NB4 (cell line): ENCODE data around the gene REL.
"Not testable (repeated sequence)": the region's sequence is repeated elsewhere in the genome, so short reads cannot be mapped to it uniquely, and the experiment has no call there.

Source experiments
- DNase-seq: peaks from one replicate; pipeline ENCODE4 v3.0.0; 2010; ENCODE audit warnings: low read depth
- H3K4me3 ChIP-seq: one replicate; pipeline ENCODE4 v1.5.1; 2011; ENCODE audit warnings: mild to moderate bottlenecking, low read depth, low read length, moderate library complexity
- MAX ChIP-seq: IDR thresholded peaks from 2 replicates; pipeline ENCODE4 v1.6.1; 2011; ENCODE audit warnings: low read depth, low read length
- MYC ChIP-seq: IDR thresholded peaks from 2 replicates; pipeline ENCODE4 v1.6.1; 2011; ENCODE audit warnings: low read depth, low read length
- POLR2A ChIP-seq: IDR thresholded peaks from 2 replicates; pipeline ENCODE4 v1.6.1; 2011; ENCODE audit warnings: mild to moderate bottlenecking; ENCODE audit not compliant: insufficient read length; ENCODE audit errors: extremely low read depth
- TF ChIP-seq, protein P1 (sequence below): IDR thresholded peaks from one replicate; pipeline ENCODE4 v1.5.1; 2012; ENCODE audit warnings: low read depth, low read length

REL gene

DNA sequence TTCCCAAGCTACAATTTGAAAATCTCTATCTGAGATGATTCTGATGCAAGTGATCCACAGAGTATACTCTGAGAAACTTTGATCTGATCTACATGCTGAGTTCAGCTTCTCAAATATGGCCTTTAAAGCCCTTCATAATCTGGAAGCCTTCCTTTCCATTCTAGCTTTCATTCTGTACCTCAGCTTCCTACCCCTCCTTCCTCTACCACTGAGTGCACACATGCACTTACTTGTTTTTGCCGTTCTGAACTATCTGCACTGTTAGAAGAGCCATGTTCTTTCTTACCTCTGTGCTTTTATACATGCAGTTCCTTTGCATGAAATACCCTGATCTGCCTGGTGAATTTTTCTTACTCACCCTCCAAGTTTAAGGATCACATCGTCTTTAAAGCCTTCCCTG is 25.0 kb downstream of the REL start:
- DNase-seq: no peak
- H3K4me3 ChIP-seq: no peak overlapping the region
- TF ChIP-seq POLR2A: no peak
- TF ChIP-seq, protein P1, sequence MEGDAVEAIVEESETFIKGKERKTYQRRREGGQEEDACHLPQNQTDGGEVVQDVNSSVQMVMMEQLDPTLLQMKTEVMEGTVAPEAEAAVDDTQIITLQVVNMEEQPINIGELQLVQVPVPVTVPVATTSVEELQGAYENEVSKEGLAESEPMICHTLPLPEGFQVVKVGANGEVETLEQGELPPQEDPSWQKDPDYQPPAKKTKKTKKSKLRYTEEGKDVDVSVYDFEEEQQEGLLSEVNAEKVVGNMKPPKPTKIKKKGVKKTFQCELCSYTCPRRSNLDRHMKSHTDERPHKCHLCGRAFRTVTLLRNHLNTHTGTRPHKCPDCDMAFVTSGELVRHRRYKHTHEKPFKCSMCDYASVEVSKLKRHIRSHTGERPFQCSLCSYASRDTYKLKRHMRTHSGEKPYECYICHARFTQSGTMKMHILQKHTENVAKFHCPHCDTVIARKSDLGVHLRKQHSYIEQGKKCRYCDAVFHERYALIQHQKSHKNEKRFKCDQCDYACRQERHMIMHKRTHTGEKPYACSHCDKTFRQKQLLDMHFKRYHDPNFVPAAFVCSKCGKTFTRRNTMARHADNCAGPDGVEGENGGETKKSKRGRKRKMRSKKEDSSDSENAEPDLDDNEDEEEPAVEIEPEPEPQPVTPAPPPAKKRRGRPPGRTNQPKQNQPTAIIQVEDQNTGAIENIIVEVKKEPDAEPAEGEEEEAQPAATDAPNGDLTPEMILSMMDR: no peak
- no peak for TF ChIP-seq MYC
- TF ChIP-seq MAX: no peak

DNA sequence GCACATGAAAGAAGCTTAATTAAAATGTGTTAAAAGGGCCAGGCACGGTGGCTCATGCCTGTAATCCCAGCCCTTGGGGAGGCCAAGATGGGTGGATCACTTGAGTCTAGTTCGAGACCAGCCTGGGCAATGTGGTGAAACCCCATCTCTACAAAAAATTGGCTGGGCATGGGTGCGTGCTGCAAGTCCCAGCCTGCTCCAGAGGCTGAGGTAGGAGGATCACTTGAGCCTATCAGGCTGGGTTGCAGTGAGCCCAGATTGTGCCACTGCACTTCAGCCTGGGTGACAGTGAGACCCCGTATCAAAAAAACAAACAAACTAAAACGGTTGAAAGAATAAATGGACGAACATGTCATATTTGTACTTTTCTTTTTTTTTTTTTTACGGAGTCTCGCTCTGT is 26.0 kb downstream of the REL start:
- no peak for DNase-seq
- TF ChIP-seq MYC (no peak), MAX (no peak), POLR2A (no peak)
- TF ChIP-seq, protein P1: no peak
- H3K4me3 ChIP-seq: no peak overlapping the region

GRCh38 chr2:60925994-60926740 is 44.8 kb downstream of the REL start:
- peak; percentile 49 for DNase-seq
- no peak overlapping the region for H3K4me3 ChIP-seq
- TF ChIP-seq, protein P1: no peak
- no peak for TF ChIP-seq MAX

DNA sequence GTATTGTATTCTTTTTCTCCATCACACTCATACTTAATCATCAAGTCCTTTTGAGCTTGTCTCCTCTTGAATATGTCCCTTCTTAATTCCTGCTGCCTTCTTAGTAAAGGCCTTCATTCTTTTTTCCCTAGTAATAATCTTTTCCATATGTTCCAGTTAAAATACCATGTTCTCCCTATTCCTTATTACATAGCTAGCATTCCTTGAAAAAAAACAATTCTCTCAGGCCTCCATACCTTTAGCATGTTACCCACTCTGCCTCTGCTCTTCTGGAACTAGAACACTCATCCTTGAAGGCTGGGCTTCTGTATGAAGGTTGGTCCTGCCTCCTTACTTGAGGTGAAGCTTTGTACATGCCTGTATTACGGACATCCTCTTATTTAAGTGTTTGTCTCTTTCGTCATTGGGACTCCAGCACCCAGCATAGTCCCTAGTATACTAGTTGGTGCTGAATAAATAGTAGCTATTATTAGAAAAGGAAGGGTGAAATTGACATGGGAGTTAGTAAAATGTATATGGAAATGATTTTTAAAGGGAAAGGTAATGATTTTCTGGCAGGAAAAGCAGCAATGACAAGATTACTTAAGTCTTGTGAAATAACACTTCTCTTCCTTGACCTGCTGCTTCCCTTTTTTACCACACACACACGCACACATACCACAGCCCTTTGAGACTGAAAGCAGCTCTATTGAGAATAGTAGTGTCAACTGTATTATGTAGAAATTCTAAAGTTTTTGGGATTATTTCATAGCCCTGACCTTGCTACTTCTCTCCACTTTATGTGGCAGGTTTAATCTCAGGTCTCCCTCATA is 45.6 kb downstream of the REL start:
- H3K4me3 ChIP-seq: no peak overlapping the region
- TF ChIP-seq, protein P1: no peak
- TF ChIP-seq MYC (peak; percentile 60), MAX (peak; percentile 54; the same call in 1 of the 2 replicates)
- peak; percentile 87 for DNase-seq

DNA sequence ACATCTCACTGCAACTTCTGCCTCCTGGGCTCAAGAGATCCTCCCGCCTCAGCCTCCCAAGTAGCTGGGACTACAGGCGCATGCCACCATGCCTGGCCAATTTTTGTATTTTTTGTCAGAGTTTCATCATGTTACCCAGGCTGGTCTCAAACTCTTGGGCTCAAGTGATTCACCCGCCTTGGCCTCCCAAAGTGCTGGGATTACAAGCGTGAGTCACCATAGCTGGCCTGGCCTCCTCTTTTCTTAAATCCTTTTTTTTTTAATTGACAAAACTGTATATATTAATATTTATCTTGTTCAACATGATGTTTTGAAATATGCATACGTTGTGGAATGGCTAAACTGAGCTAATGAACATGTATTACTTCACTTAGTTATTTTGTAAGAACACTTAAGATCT is 50.7 kb downstream of the REL start:
- not testable (repeated sequence) for H3K4me3 ChIP-seq, DNase-seq

GRCh38 chr2:60932954-60933353 is 51.6 kb downstream of the REL start:
- no peak overlapping the region for H3K4me3 ChIP-seq
- TF ChIP-seq, protein P1: no peak
- TF ChIP-seq MAX (no peak), MYC (no peak), POLR2A (no peak)
- no peak for DNase-seq
